Lower leg skin (tissue), 3 donors: ENCODE measurements around the gene IDS.

Experiments used
- POLR2A ChIP-seq, 2 donors: fragments of 450-650 bp; IDR thresholded peaks; one replicate each; pipeline ENCODE4 v1.6.1; 2016 to 2017; ENCODE audit warnings: antibody characterized with exemption in 2 of 2, mild to moderate bottlenecking in 1 of 2, moderate library complexity in 1 of 2
- TF ChIP-seq, protein P1 (sequence below), 3 donors: fragments of 450-650 bp; IDR thresholded peaks; one replicate each; pipeline ENCODE4 v1.5.1; 2016; ENCODE audit warnings: antibody characterized with exemption in 3 of 3, mild to moderate bottlenecking in 3 of 3, moderate library complexity in 2 of 3

DNA sequence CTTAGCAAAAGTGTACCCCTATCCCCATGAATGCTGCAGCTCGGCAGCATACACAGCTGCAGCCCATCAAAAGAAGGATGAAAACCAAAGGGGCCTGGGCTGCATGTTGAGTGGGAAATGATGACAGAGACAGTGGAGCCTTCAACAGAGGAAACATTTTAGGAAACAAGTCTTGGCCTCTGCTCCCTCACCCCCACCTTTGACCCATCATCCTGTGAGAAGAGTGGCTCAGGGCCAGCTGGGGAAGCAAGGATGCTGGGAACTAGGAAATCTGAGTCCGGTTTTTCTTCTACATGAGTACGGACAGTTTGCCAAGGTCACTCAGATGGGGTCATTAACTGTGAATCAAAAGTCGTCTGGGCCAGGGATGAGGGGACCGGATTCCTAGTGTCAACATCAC lies 37.2 kb downstream of the IDS start:
- TF ChIP-seq, protein P1, sequence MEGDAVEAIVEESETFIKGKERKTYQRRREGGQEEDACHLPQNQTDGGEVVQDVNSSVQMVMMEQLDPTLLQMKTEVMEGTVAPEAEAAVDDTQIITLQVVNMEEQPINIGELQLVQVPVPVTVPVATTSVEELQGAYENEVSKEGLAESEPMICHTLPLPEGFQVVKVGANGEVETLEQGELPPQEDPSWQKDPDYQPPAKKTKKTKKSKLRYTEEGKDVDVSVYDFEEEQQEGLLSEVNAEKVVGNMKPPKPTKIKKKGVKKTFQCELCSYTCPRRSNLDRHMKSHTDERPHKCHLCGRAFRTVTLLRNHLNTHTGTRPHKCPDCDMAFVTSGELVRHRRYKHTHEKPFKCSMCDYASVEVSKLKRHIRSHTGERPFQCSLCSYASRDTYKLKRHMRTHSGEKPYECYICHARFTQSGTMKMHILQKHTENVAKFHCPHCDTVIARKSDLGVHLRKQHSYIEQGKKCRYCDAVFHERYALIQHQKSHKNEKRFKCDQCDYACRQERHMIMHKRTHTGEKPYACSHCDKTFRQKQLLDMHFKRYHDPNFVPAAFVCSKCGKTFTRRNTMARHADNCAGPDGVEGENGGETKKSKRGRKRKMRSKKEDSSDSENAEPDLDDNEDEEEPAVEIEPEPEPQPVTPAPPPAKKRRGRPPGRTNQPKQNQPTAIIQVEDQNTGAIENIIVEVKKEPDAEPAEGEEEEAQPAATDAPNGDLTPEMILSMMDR (IDR thresholded peaks at IDR 0.05) = no peak
- TF ChIP-seq POLR2A (IDR thresholded peaks at IDR 0.05) = no peak
